HG02885 (cell line): ENCODE data around the gene BRINP3.
"Not testable (repeated sequence)": the region's sequence is repeated elsewhere in the genome, so short reads cannot be mapped to it uniquely, and the experiment has no call there.

ENCODE experiments used
- ATAC-seq: cut with Tn5 transposase; IDR thresholded peaks from one replicate; pipeline ENCODE4 v1.9.1; 2021; ENCODE audit warnings: mild to moderate bottlenecking; ENCODE audit not compliant: unreplicated experiment, poor library complexity

BRINP3 gene

DNA sequence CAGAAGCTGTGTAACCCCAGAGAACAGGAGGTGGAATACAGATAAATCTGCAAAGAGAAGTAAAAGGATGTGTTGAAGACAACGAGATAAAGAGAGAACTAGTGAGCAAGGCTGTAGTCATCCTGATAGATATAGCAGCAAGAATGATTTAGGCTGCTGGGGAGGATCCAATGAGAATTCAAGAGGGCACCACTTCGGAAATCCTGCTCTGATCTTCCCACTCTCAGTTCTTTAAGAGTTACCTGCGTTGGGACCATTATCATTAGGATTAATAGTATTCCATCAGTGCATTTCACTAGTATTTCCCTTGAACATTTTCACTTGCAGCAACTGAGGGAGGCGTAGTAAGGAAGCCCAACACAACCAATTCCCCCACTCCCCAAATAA is at the start of gene BRINP3:
TSS of gene BRINP3 (minus strand) at position 103 of the 387 bp plus-strand sequence.
- peak; percentile 3 for ATAC-seq

DNA sequence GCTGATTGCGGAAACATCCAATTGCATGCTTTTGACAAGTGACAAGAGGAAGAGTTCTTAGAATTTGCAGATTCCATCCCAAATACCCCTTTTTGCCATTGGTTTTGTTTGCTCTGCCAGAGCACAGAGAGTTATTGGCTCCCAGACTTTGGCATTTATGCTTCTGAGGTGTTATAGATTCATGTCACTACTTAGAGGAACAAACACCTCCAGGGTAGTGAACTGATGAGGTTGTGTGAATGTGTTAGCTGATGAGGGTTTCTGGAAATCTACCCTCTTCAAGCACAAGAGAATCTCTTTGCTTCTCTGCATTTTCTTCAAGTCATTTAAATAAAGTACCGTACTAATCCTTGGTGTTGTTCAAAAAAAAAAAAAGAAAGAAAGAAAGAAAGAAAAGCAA is 33.9 kb upstream of the BRINP3 start:
- no peak for ATAC-seq

DNA sequence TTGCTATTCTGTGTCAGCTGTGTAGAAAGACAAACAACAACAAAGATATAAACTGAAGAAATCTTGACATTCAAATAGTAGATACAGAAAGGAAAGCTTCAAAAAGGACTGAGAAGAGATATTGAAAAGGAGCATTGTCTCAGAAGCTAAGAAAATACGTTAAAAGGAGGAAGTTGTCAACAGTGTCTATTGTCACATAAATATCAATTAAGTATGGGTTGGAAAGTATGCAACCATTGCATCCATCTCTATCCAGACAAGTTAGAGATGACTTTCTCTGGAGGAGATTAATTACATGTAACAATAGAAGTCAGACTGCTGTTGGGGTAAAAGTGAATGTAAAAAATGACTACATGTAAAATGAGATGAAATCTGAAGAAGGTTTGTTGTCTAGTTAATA is 29.7 kb upstream of the BRINP3 start:
- ATAC-seq = no peak

DNA sequence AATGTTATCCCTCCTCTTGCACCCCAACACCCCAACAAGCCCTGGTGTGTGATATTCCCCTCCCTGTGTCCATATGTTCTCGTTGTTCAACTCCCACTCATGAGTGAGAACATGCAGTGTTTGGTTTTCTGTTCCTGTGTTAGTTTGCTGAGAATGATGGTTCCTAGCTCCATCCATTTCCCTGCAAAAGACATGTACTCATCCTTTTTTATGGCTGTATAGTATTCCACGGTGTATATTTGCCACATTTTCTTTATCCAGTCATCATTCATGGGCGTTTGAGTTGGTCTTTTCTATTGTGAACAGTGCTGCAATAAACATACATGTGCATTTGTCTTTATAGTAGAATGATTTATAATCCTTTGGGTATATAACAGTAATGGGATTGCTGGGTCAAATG is 26.9 kb upstream of the BRINP3 start:
- ATAC-seq = not testable (repeated sequence)

DNA sequence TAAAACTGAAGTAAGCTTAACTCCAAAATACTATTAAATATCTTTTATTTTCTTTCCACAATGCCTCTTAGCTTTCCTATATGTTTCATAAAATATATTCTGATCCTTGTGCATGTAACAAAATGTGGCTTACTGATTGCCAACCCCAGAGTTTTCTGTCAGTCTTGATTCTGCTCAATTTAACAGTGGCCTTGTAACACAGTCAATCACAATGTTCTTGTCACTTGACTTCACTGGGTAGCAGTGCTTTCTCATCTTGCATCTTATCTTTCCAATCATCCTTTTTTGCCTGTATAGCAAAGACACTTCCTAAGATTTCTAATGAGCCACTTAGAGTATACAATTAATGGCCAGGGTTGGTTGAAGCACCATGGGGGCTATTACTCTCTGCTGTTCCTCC is 19.9 kb upstream of the BRINP3 start:
- no peak for ATAC-seq

DNA sequence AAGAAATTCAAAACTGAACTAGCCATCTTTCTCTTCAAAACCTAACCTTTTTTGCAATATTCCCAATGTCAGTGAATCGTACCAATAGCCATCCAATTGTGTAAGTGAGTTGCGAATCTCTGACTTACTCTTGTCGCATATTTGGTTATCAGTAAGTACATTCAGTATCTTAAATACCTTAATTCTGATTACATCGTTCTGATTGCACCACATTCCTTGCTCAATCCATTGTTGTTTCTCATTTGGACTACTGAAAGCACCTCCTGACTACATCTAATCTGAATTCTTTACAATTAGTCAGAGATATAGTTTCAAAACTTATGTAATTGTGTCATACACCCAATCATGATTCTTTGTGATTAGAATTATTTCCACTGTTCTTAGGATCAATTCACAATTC is 16.8 kb upstream of the BRINP3 start:
- no peak for ATAC-seq

DNA sequence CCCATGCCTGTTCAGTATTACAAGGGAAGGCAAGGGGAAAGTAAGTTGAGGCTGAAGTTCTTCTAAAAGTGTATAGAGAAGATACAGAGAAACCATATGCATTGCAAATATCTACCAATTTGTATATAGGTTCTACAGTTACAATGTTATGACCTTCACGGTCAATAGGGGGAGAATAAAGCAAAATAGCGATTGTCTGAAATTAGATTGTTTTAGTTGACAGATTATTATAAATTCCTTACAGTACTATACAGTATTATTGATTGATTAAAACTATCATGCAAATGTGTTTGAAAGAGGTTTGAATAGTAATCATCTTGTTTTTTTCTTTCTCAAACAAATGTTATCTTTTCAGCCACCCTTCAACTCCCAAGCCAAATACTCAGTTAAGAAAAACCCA is 13.7 kb upstream of the BRINP3 start:
- ATAC-seq = no peak

DNA sequence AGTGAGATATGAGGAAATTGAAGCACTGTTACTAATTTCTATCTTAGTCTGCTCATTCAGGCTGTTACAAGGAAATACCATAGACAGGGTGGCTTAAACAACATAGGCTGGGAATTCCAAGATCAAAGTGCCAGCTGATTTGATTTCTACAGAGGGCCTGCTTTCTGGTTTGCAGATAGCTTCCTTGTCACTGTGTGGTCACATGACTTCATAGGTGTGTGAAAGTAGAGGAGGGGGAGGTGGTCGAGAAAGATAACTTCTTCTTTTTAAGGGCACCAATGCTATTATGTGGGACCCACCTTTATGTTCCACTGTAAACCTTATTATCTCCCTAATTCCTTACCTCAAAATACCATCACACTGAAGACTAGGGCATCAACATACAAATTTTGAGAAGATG is 6.4 kb upstream of the BRINP3 start:
- ATAC-seq = no peak

DNA sequence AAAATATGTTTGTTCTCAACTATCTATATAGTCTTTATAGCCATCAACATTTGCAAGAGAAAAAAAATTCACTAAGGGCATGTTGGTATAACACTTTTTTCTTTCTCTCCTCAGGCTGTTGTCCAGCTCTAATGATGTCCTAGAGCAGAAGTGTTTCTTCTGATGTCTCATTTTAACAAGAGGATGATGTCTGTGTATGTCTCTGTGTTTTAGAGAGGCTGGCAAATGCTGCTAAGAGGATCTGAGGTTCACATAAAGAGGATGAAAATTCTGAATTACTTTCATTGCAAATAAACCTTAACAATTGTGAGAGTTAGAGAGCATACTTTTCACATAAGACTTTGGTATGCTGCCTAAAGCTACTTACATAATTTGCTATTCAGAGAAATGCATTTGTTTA is 2.6 kb upstream of the BRINP3 start:
- ATAC-seq = no peak

DNA sequence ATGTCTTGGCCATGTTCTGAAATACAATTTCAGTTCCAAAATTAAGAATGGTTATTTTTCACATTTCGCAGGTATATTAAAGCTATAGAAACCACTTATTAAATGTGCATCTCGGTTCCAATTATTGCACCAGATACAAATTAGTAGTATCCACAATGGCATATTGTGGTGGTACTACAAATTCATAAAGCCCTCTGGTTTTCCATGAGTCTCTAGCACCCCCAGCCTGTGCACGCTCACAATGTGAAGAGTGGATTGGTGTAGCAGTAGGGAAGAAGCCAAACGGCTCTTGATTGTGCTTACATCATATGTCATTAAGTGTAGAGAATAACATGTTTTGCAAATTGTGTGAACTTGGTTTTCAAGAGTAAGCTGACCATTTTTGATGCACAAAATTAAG is 1.9 kb upstream of the BRINP3 start:
- ATAC-seq = no peak

DNA sequence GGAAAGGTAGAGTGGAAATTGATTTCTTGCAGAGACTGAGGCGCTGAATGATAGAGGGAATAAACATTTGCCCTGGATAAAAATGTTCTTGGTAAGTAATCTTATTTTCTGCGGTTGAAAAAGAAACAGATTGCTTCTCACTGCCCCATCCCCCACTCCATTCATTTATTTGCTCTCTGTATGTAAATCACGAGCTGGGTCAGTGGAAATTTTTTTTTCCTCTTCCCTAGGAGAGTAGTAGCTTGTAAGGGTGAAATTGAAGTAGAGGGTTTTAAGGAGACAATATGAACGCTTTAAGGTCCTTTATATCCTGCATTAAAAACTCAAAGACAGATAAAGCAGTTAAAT is 1.4 kb upstream of the BRINP3 start:
- no peak for ATAC-seq

DNA sequence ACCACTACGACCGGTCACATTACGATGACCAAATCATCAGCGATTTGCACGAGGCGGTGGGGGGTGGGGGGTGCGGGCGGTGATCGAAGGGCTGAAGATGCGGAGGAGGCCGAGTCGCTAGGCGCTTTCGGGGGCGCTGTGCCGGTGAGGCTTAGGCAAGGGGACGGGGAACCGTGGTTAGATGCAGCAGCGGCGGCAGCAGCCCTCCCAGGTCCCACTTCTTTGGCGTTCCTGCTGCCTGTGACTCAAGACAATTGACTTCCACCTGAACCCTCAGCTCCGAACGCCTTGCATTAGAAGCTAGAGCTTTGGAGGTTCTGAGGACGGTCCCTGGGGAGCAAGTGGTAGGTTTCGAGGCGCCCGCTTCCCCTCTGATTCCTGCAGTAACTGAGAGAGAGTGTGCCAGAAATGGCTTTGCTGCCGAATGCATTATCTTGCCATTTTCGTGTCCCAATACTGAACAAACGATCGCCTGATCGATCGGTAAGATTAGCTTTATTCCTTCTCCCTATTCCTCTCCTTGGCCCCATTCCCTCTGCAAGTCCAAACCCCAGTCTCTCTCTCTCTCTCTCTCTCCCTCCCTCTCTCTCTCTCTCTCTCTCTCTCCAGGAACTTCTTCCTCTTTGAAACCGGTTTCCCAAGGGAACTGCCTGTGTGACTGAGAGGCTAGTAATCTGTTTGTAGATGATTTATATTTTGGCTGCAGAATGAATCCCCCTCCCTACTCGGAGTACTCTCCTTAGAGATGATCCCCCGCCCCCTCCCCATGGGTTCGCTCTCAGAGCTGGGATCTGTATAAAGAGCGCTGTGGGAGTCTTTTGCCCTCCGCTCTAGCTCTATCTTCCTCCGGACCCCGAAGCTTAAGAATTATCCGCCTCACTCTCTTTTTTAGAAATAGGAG is 735 bp upstream of the BRINP3 start:
- ATAC-seq = peak; percentile 62

DNA sequence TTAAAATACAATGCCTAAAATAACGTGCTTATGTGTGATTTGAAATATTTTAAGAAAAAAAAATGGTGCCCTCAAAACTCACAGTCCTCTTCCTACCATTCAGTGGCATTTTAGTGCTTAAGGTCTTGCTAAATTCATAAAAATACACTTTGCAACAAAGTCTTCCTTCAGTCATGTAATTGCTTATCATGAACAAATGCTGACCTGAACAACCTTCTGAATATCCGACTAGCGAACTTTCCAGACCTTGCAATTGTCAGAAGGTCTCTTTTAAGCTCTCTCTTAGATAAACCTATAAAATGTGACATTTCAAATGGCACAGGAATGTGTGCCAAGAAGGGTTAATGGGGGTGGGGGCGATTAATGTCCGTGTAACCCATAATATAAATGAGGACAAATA is 858 bp downstream of the BRINP3 start:
- no peak for ATAC-seq

DNA sequence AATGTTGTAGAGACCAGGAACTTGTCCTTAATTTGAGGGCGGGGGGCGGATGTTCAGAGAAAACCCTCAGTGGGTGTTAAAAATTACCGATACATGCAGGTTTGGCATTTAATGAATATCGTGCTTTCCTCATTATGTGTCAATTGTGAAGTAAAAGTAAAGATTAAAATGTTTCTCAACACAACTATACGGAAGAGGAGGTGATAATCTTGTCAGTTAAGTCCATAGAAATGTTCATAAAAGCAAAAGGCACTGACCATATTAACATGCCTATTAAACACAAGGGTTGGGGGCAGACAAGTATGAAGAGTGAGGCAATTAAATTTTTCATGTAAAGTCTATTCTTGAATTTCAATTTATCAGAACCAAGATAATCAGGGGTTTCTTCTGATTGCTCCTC is 1.3 kb downstream of the BRINP3 start:
- no peak for ATAC-seq

DNA sequence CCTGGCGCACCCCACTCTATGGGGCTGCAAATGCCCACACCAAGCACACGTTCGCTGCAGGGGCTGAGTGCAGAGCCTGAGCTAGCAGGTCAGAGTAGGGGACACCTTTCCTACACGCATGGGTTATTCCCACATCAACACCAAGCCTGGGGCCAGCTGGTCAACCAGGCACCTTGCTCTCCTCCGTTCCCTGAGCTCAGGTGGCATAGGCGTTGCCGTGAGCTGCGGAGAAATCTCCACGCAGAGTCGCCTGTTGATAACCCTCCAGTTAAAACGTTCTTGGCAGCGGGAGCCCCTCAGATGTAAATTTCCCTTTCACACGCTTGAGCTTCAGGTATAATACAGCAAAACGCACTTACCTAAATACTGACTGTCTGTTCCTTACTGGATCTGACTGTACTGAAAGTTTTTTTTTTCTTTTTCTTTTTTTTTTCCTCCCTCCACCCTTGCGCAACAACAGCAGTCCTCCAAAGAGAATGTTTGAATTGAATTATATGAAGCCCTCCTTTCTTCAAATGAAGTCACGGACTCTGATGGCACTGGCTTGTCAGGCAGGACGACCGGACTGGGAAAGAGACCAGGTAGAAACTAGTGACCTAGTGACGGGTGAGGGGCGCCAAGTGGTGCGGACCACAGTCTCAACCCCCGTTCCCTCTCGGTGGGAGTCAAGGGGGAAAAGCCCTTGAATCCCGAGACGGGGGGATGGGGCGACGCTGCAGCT is 2.1 kb downstream of the BRINP3 start:
- ATAC-seq = no peak

DNA sequence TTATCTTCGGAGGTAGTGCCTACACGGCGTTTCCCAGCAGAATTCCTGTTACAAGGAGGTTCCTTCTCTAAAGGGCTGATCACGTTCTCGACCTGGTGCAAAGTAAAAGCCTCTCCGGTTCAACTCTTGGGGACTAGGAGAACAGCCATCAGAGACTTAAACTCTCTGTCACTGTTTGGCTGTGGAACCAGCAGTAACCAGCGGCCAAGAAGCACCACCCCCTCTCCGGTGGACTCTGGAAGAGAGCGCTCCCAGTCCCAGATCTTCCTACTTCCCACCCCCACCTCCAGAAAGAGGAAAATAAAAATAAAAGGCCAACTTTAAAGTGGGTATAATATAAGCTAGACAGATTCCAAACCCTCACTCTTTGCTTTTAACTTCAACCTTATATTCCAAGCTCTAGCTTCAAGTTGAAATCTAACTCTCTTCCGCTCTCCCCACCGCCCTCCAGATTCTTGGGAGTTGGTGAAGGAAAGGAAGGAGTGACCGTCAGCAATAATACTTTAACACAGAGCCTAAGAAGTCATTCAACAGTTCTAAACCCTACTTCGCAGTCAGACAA is 2.9 kb downstream of the BRINP3 start:
- no peak for ATAC-seq

DNA sequence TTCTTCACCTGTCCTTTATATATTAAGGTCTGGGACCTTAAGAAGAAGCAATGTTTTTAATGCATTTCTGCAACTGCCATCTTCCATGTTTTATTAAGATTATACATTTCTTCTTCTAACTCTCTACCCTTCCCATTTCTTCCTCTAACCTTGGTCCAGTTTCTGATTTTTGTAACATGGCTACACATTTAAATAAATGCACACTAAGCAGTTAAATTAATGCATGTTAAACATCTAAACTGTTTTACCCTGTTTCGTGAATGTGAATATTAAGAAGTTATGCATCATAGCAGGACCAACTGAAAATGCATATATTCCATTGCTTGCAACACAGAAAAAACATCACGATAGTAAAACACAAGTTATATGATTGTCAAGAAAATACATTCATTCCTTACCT is 3.7 kb downstream of the BRINP3 start:
- no peak for ATAC-seq

DNA sequence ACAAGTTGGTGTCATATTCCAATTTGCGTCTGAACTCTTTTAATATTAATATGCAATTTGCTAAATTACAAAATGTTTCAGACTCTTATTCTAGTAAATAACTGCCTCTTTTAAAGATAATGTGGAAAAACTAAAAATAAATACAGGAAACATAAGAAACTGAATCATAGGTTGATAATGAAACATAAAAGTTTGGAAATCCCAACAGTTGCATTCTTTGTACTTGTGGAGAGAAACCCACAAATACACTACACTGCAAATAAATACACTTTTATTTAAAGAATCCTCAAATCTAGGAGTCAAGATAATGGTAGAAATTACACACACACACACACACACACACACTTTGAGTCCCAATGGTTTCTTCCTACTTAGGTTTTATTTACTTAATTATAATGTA is 5.2 kb downstream of the BRINP3 start:
- no peak for ATAC-seq

DNA sequence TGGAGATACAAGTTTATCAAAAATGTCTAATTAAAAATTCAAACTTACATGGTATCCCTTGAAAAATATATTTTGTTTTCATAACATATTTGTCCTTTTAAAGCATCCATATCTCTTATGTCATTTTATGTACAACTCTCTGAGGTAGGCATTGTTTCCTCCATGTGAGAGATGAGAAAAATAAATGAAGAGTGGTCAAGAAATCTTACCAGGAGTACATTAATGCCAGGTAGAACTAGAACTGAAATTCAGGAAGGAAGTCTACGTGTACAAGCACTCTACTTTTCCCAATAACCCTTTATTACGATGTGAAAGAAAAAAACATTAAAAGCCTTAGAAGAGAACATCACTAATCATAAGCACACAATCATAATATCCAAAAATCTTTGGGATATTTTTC is 5.6 kb downstream of the BRINP3 start:
- ATAC-seq = no peak

DNA sequence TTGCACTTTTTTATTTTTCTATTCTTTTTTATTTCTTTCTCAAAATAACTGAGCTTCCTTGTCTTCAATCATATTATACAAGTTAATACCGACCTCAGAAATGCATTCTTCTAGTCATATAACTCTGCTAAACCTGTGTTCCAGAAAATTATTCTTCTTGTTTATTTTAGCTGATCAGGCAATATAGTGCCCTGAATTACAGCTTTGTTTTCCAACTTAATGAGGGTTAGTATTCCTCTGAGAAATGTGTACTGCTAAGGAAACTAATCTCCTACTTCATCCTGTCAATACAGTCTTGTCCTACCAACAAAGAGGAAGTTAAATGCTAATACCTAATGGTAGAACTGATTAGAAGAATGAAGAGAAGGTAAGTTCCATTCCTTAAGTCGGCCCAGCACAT is 13.0 kb downstream of the BRINP3 start:
- ATAC-seq = no peak

DNA sequence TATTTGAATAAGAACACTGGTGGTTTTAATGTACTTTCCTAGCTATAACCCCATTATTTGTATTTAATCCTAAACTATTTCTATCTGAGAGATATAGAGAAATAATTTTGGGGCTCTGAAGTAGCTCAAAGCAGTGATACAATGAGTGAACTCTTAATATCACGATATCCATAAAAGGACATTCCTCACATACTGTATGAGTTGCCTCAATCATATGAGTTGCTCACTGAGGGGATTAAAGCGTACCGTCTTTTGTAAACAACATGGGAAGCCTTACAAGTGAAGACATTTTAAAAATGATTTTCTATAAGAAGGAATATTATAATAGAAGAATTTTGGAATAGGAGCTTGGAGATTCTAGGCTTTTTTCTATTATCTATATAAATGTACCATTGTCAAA is 21.5 kb downstream of the BRINP3 start:
- no peak for ATAC-seq

DNA sequence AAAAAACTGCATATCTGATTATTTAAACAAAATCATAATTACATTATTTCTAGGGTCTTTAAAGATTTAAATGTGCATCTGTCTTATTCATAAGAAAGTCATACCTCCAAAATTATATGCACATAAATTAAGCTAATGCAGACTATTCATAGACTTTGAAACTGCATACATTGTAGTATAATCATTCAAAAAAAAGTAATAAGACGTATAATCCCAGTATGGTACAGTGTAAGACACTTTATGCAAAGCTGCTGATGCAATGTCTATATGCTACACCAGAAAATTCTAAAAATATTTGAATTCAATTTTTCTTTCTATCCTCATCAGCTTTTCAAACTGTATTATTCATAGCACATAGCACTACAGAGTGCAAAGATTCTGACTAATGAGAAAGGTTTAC is 22.0 kb downstream of the BRINP3 start:
- ATAC-seq = no peak
